Embryonic facial prominence (tissue), 1 donor: ENCODE results near the gene PRSS57.

Source experiments
- DNase-seq: peaks from one replicate; pipeline ENCODE4 v3.0.0-alpha.2; 2016; ENCODE audit errors: extremely low spot score

PRSS57 gene

GRCh38 chr19:638906-639252 lies 56.4 kb downstream of the PRSS57 start:
- DNase-seq: no peak
